Heart left ventricle (tissue), 16 donors: ENCODE data around the gene HSD11B1L. TPM values are rescaled to one million over a fixed set of nuclear protein-coding genes. Genes with fewer than 3 reads are reported as not detected.
"Not testable (repeated sequence)": the region's sequence is repeated elsewhere in the genome, so short reads cannot be mapped to it uniquely, and the experiment has no call there.

Experiments used
- ATAC-seq, 4 donors: fragments of 200-7000 bp; cut with Tn5 transposase; one replicate each; pipeline ENCODE4 v1.9.1; 2020 to 2022; ENCODE audit warnings: moderate library complexity in 4 of 4, mild to moderate bottlenecking in 3 of 4, moderate number of reproducible peaks in 1 of 4
- DNase-seq, 5 donors: peaks; one replicate each; pipeline ENCODE4 v3.0.0-alpha.2; 2020
- H3K27ac ChIP-seq, 12 donors: fragments of 200-600 bp; sonication (generic) in 4 of 12; one replicate each; pipeline versions ENCODE4 v1.5.0 to v1.8.0; 2016 to 2022; ENCODE audit warnings: mild to moderate bottlenecking in 2 of 12
- H3K27me3 ChIP-seq, 9 donors: fragments of 200-600 bp; sonication (generic) in 2 of 9; one replicate each; pipeline versions ENCODE4 v1.5.1 to v1.8.0; 2016 to 2022; ENCODE audit warnings: mild to moderate bottlenecking in 3 of 9
- H3K36me3 ChIP-seq, 9 donors: fragments of 200-600 bp; sonication (generic) in 2 of 9; one replicate each; pipeline versions ENCODE4 v1.5.0 to v1.8.0; 2018 to 2022; ENCODE audit warnings: mild to moderate bottlenecking in 2 of 9
- H3K4me1 ChIP-seq, 12 donors: fragments of 200-600 bp; sonication (generic) in 4 of 12; one replicate each; pipeline versions ENCODE4 v1.5.0 to v1.8.0; 2016 to 2022; ENCODE audit warnings: mild to moderate bottlenecking in 3 of 12
- H3K4me3 ChIP-seq, 12 donors: fragments of 200-600 bp; sonication (generic) in 4 of 12; one replicate each; pipeline versions ENCODE4 v1.5.0 to v1.8.0; 2017 to 2022; ENCODE audit warnings: mild to moderate bottlenecking in 9 of 12, moderate library complexity in 4 of 12
- H3K9me3 ChIP-seq, 12 donors: fragments of 200-600 bp; sonication (generic) in 4 of 12; one replicate each; pipeline versions ENCODE4 v1.5.0 to v1.8.0; 2016 to 2022; ENCODE audit warnings: mild to moderate bottlenecking in 1 of 12
- POLR2A ChIP-seq, 2 donors: fragments of 450-650 bp; IDR thresholded peaks; one replicate each; pipeline ENCODE4 v1.6.1; 2017; ENCODE audit warnings: antibody characterized with exemption in 2 of 2, mild to moderate bottlenecking in 2 of 2, moderate library complexity in 2 of 2
- WGBS, 4 donors: extraction: QIAGEN DNeasy Blood & Tissue Kit in 2 of 4; methylation state at CpG; one replicate each; pipeline versions ENCODE4 v1.1.5 to v1.1.7; 2013 to 2018; 5-methylcytosine and 5-hydroxymethylcytosine counted together
- intact Hi-C, 10 donors: fragments of 100-400 bp; cut with DNase I; formaldehyde crosslinking; loops; one replicate each; pipeline versions ENCODE4 v1.11.1 to v1.14.2; 2022
- polyA plus RNA-seq, 2 donors: library from polyadenylated mRNA; stranded (reverse); fragments of 200-250 nt; gene quantifications; one replicate each; pipeline ENCODE4 v1.2.3, GENCODE V29; 2013
- total RNA-seq, 9 donors: library from RNA; depleted of rRNA in 2 of 9; stranded (reverse); fragments of >200 nt in 2 of 9; fragmentation: NEBNext Ultra II Directional in 3 of 9; extraction: Animal tissue kit (Norgen Biotek cat#: 25700) in 3 of 9; gene quantifications; one replicate each; pipeline versions ENCODE4 v1.1.0 to v1.2.4, GENCODE V29; 2016 to 2023
- TF ChIP-seq, protein P1 (sequence below), 12 donors: fragments of 200-600 bp; sonication (generic) in 4 of 12; IDR thresholded peaks; one replicate each; pipeline versions ENCODE4 v1.5.0 to v1.8.0; 2018 to 2022; ENCODE audit warnings: antibody characterized with exemption in 12 of 12, mild to moderate bottlenecking in 5 of 12
- donor health status: ischemic (EF 13 %, LVEDD 7.1; RV severe dilation, severe dysfunction).
- donor health status: healthy with polysubstance abuse.
- donor health status: DM: no; HTN: yes; CAD: no.
- donor health status: DM: no; HTN: no; CAD: no.
- donor health status: ischemic (EF 25% LVEDD 6.9; RV normal size, moderate dysfunction).
- donor health status: ischemic (EF 25% LVEDD 5.7; RV mildly dilated, moderate dysfunction).
- donor health status: healthy.
- donor health status: DM: yes; HTN: yes; CAD: no.
- donor health status: ischemic (EF 35%, LVEDD 5.7; RV mildly dilated, moderate dysfunction).
- donor health status: nonischemic (EF 11% LVEDD 7.7; RV severe dilation, severe dysfunction).
- donor health status: DM: yes; HTN: yes; CAD: no.
- donor health status: PGD.
- donor health status: ischemic (EF 29% LVEDD 5.4; RV normal size, mild dysfunction).
- donor health status: nonischemic (EF 23%, LVEDD 6.1; RV moderate dilation, normal function).

The HSD11B1L gene
- total and polyA plus RNA-seq, 11 donors: 3.7 to 14.4 (median 5.2) TPM

DNA sequence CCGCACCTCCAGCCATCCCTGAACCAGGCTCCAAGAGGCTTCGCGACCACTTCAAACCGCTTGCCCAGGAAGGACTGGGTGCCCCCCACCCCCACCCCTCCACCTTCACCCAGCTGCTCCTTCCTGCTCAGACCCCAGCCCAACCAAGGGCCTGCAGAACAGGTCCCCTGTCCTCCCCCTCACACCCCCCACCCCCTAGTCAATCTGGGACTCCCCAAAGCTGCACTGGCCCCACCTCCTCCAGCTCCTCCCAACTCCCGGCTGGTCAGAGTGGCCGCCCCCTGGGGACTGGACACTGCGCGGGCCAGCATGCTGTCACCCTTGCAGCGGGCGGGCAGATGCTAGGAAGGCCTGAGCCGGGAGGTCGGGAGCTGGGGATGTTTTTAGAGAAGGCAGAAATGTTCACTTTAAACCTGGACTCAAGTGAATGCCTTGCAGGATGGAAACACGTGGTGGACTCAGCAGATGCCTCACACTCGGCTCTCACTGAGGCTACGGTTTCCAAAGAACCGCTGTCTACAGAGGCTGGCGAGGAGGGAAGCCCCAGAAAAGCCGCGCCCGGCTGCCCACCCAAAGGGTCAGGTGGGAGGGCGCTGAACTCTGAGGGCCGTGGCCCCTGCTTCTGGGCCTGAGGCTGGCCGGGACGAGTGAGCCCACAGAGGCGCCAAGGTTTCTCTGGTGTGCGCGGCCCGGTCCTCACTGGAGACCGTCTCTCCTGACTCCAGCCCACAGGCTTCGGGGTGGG, 17.2 kb downstream of the HSD11B1L start:
- 77 to 89% (median 82%) methylated on average over 21 to 30 of the region's 30 CpGs for WGBS, 4 donors
- no peak overlapping the region for H3K4me3 ChIP-seq
- TF ChIP-seq, protein P1, sequence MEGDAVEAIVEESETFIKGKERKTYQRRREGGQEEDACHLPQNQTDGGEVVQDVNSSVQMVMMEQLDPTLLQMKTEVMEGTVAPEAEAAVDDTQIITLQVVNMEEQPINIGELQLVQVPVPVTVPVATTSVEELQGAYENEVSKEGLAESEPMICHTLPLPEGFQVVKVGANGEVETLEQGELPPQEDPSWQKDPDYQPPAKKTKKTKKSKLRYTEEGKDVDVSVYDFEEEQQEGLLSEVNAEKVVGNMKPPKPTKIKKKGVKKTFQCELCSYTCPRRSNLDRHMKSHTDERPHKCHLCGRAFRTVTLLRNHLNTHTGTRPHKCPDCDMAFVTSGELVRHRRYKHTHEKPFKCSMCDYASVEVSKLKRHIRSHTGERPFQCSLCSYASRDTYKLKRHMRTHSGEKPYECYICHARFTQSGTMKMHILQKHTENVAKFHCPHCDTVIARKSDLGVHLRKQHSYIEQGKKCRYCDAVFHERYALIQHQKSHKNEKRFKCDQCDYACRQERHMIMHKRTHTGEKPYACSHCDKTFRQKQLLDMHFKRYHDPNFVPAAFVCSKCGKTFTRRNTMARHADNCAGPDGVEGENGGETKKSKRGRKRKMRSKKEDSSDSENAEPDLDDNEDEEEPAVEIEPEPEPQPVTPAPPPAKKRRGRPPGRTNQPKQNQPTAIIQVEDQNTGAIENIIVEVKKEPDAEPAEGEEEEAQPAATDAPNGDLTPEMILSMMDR (IDR thresholded peaks at IDR 0.05): no peak
- no peak for TF ChIP-seq POLR2A (IDR thresholded peaks at IDR 0.05)
- no peaks in the 10 kb centered on the region for H3K27me3 ChIP-seq
- ATAC-seq (peak in 2 of 4 donors; percentile 1 to 2), DNase-seq (peak in 1 of 5 donors; percentile 49)
- H3K9me3 ChIP-seq: no peaks in the 10 kb centered on the region
- peaks cover 0 to 84% (median 74%) of the 10 kb centered on the region in 9 donors for H3K36me3 ChIP-seq
- intact Hi-C loops: no loop called here
- no peak overlapping the region for H3K27ac ChIP-seq
- peaks cover 0 to 9% (median under 1%) of the 10 kb centered on the region in 12 donors for H3K4me1 ChIP-seq

DNA sequence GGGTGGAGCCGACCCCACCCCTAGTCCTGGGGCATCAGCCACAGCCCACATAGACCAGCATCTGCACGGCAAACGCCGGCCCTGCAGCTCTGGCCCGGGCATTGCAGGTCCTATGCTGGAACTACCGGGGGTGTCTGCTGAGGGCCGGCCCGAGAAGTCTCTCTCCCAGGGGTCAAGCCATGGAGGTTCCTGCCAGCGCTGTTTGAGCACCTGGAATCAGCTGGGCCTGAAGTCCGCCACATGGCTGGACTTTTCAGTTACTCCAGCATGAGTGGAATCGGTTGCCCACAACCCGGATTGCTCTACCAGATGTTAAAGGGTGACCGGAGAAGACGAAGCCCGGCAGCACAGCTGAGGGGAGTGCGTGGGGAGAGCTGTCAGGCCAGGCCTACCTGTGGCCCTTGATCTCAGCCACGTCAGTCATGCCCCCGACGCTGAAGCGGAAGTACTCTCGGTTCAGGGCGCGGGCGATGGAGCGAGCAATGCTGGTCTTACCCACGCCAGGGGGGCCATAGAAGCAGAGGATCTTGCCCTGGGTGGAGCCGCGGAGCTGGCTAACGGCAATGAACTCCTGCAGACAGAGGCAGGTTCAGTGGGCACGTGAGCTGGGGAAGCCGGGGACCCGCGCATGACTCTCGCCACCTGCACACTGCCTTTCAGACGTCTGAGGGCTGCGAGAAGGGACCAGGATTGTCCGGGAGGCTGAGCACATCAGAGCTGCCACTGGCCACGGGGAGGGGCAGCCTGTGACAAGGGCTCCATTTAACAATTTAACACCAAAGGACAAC, 18.0 kb downstream of the HSD11B1L start:
- peak in 2 of 4 donors; percentile 2 to 7 for ATAC-seq
- no peak for DNase-seq
- Histone ChIP-seq H3K27ac (no peak overlapping the region), H3K36me3 (peaks cover under 1 to 84% (median 74%) of the 10 kb centered on the region in 9 donors), H3K4me1 (peaks cover 0 to 1% (median 0%) of the 10 kb centered on the region in 12 donors), H3K4me3 (no peak overlapping the region), H3K9me3 (no peaks in the 10 kb centered on the region), H3K27me3 (no peaks in the 10 kb centered on the region)
- WGBS, 4 donors: 90 to 94% (median 92%) methylated on average over 33 to 38 of the region's 38 CpGs
- intact Hi-C loops: no loop called here
- TF ChIP-seq POLR2A (IDR thresholded peaks at IDR 0.05): no peak
- TF ChIP-seq, protein P1 (IDR thresholded peaks at IDR 0.05): no peak

DNA sequence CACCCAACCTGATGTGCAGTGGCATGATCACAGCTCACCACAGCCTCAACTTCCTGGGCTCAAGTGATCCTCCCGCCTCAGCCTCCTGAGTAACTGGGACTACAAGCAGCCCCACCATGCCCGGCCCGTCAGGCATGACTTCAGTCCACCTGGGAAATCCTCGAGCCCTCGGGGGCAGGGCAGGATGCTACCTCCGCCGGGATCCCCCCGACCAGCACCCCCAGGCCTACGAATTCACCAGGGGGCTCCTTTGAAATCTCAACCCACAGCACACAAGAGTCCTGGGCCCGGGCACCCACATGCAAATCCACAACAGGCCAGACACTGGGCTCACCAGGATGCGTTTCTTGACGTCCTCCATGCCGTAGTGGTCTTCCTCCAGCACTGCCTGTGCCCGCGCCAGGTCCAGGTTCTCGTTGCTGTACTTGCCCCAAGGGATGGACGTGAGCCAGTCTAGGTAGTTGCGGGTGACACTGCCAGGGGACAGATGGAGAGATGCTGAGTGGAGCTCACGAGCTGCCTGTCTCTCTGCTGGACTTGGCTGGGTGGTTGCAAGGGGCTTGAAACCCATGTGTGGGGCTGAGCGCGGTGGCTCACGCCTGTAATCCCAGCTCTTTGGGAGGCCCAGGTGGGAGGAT, 19.7 kb downstream of the HSD11B1L start:
- H3K36me3 ChIP-seq: peaks cover 6 to 84% (median 74%) of the 10 kb centered on the region in 9 donors
- no peaks in the 10 kb centered on the region for H3K9me3 ChIP-seq
- intact Hi-C loops: no loop called here
- H3K27ac ChIP-seq: no peak overlapping the region
- 94 to 96% (median 95%) methylated on average over 15 to 22 of the region's 22 CpGs for WGBS, 4 donors
- no peak overlapping the region for H3K4me3 ChIP-seq
- H3K27me3 ChIP-seq: no peaks in the 10 kb centered on the region
- TF ChIP-seq, protein P1 (IDR thresholded peaks at IDR 0.05): no peak
- no peak for TF ChIP-seq POLR2A (IDR thresholded peaks at IDR 0.05)
- no peak for DNase-seq
- H3K4me1 ChIP-seq: no peaks in the 10 kb centered on the region
- no peak for ATAC-seq

DNA sequence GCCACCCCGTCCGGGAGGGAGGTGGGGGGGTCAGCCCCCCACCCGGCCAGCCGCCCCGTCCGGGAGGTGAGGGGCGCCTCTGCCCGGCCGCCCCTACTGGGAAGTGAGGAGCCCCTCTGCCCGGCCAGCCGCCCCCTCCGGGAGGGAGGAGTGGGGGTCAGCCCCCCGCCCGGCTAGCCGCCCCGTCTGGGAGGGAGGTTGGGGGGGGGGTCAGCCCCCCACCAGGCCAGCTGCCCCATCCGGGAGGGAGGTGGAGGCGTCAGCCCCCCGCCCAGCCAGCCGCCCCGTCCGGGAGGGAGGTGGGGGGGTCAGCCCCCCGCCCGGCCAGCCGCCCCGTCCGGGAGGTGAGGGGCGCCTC, 21.2 kb downstream of the HSD11B1L start:
- ATAC-seq, H3K4me3 ChIP-seq, H3K27ac ChIP-seq, DNase-seq, H3K9me3 ChIP-seq, H3K27me3 ChIP-seq, intact Hi-C loops, H3K4me1 ChIP-seq: not testable (repeated sequence)
- WGBS, 4 donors: 90 to 100% (median 94%) methylated on average over 3 to 19 of the region's 28 CpGs
- H3K36me3 ChIP-seq: peaks cover 6 to 84% (median 74%) of the 10 kb centered on the region in 9 donors
